Measurements from ENCODE around the gene RIOK3. TPM values are rescaled to one million over a fixed set of nuclear protein-coding genes. Genes with fewer than 3 reads are reported as not detected.

The RIOK3 gene
- total and polyA plus RNA-seq, 9 donors = 21.5 to 48.3 (median 39.2) TPM

- intact Hi-C loops (cut with DNase I) = no loop called here
- Histone ChIP-seq H3K36me3 (no peaks in the 10 kb centered on the region), H3K4me1 (ENCODE audit: insufficient read depth) (no peaks in the 10 kb centered on the region), H3K27me3 (no peaks in the 10 kb centered on the region), H3K27ac (no peak overlapping the region), H3K4me3 (no peak overlapping the region), H3K9me3 (no peaks in the 10 kb centered on the region)
- TF ChIP-seq CTCF (IDR thresholded peaks at IDR 0.05) = no peak
- TF ChIP-seq EP300 (IDR thresholded peaks at IDR 0.05) = no peak
- no peak for TF ChIP-seq POLR2A (IDR thresholded peaks at IDR 0.05)
- no peak for DNase-seq
- WGBS, 3 donors = 67 to 85% (median 84%) methylated on average over 1 of the region's 1 CpG
Measured at GRCh38 chr18:23494992-23495391, 41.9 kb downstream of the RIOK3 start.

GRCh38 chr18:23495723-23496440 lies 42.8 kb downstream of the RIOK3 start:
- intact Hi-C loops (cut with DNase I) = no loop called here

GRCh38 chr18:23498117-23498516 lies 45.0 kb downstream of the RIOK3 start:
- no peak for TF ChIP-seq CTCF (IDR thresholded peaks at IDR 0.05)
- no peak for TF ChIP-seq POLR2A (IDR thresholded peaks at IDR 0.05)
- TF ChIP-seq EP300 (IDR thresholded peaks at IDR 0.05) = no peak
- WGBS, 3 donors = 77 to 87% (median 81%) methylated on average over 2 of the region's 2 CpGs
- intact Hi-C loops (cut with DNase I) = no loop called here
- no peak overlapping the region for H3K27ac ChIP-seq
- no peaks in the 10 kb centered on the region for H3K4me1 ChIP-seq (ENCODE audit: insufficient read depth)
- H3K4me3 ChIP-seq = no peak overlapping the region
- no peaks in the 10 kb centered on the region for H3K9me3 ChIP-seq
- no peaks in the 10 kb centered on the region for H3K36me3 ChIP-seq
- DNase-seq = no peak
- H3K27me3 ChIP-seq = no peaks in the 10 kb centered on the region

More at GRCh38 chr18:23495723-23496440, 42.8 kb downstream of the RIOK3 start:
- Histone ChIP-seq H3K27ac (no peak overlapping the region), H3K27me3 (no peaks in the 10 kb centered on the region), H3K36me3 (no peaks in the 10 kb centered on the region), H3K9me3 (no peaks in the 10 kb centered on the region), H3K4me1 (ENCODE audit: insufficient read depth) (no peaks in the 10 kb centered on the region), H3K4me3 (no peak overlapping the region)
- TF ChIP-seq EP300 (IDR thresholded peaks at IDR 0.05) (no peak), CTCF (IDR thresholded peaks at IDR 0.05) (no peak), POLR2A (IDR thresholded peaks at IDR 0.05) (no peak)
- WGBS, 3 donors = 81 to 84% (median 83%) methylated on average over 12 of the region's 12 CpGs
- no peak for DNase-seq

GRCh38 chr18:23498877-23499276 lies 45.8 kb downstream of the RIOK3 start:
- no peaks in the 10 kb centered on the region for H3K9me3 ChIP-seq
- DNase-seq = peak; percentile 55 to 75 (median 71)
- WGBS, 3 donors = 20 to 26% (median 22%) methylated on average over 5 of the region's 5 CpGs
- no peak for TF ChIP-seq POLR2A (IDR thresholded peaks at IDR 0.05)
- TF ChIP-seq CTCF (IDR thresholded peaks at IDR 0.05) = peak; percentile 31 to 36 (median 35)
- intact Hi-C loops (cut with DNase I) = no loop called here
- no peaks in the 10 kb centered on the region for H3K27me3 ChIP-seq
- no peak overlapping the region for H3K27ac ChIP-seq
- no peaks in the 10 kb centered on the region for H3K4me1 ChIP-seq (ENCODE audit: insufficient read depth)
- H3K4me3 ChIP-seq = no peak overlapping the region
- no peaks in the 10 kb centered on the region for H3K36me3 ChIP-seq

All from ovary (tissue), 9 donors.